Fibroblast of pulmonary artery (primary cell): ENCODE data around the gene CPTP.

Experiments used
- DNase-seq: peaks from one replicate; pipeline ENCODE4 v3.0.0-alpha.2; 2010; ENCODE audit warnings: low read depth
- H3K4me3 ChIP-seq: replicated peaks from 2 replicates; pipeline ENCODE4 v1.5.1; 2011; ENCODE audit warnings: low read depth, mild to moderate bottlenecking, control low read depth, low read length, moderate library complexity
- TF ChIP-seq, protein P1 (sequence below): IDR thresholded peaks from 2 replicates; pipeline ENCODE4 v1.5.1; 2011; ENCODE audit warnings: mild to moderate bottlenecking, control low read depth, low read length, inconsistent platforms; ENCODE audit errors: missing control alignments

CPTP gene

GRCh38 chr1:1292851-1293250 is 31.8 kb upstream of the CPTP start:
- TF ChIP-seq, protein P1, sequence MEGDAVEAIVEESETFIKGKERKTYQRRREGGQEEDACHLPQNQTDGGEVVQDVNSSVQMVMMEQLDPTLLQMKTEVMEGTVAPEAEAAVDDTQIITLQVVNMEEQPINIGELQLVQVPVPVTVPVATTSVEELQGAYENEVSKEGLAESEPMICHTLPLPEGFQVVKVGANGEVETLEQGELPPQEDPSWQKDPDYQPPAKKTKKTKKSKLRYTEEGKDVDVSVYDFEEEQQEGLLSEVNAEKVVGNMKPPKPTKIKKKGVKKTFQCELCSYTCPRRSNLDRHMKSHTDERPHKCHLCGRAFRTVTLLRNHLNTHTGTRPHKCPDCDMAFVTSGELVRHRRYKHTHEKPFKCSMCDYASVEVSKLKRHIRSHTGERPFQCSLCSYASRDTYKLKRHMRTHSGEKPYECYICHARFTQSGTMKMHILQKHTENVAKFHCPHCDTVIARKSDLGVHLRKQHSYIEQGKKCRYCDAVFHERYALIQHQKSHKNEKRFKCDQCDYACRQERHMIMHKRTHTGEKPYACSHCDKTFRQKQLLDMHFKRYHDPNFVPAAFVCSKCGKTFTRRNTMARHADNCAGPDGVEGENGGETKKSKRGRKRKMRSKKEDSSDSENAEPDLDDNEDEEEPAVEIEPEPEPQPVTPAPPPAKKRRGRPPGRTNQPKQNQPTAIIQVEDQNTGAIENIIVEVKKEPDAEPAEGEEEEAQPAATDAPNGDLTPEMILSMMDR: no peak
- no peak for DNase-seq
- H3K4me3 ChIP-seq: no peak overlapping the region

GRCh38 chr1:1293263-1294249 is 31.0 kb upstream of the CPTP start:
- no peak overlapping the region for H3K4me3 ChIP-seq
- DNase-seq: no peak
- TF ChIP-seq, protein P1: no peak

DNA sequence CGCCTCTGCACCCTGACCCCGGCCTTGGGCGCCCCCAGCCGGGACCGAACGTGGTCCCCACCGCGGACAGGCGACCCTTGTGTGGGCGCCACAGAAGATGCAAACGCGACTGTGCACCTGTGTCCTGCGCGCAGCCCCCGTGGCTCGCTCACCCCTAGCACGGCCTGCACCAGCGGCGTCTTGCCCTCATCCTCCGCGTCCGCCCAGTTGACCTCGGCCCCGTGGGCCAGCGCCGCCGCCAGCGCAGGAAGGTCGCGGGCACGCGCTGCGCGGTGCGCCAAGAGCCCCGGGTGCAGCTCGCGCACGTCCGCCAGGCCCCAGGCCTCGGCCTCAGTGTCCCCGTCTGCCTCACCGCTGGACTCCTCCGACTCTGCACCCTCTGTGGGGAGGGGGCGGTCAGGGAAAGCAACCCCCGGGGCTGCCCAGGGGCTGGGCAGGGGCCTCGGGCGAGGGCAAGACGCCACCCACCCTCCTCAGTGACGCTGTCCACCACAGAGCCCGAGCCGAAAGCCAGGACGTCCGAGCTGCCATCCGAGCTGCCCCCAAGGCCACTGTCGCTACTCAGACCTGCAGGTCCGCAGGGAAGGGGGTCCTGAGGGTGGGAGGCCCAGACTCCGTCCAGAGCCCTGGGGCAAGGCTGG is 30.2 kb upstream of the CPTP start:
- DNase-seq: no peak
- H3K4me3 ChIP-seq: no peak overlapping the region
- TF ChIP-seq, protein P1: no peak

- H3K4me3 ChIP-seq: no peak overlapping the region
Observed at GRCh38 chr1:1295154-1295923, 29.3 kb upstream of the CPTP start.

GRCh38 chr1:1296070-1297061 is 28.2 kb upstream of the CPTP start:
- TF ChIP-seq, protein P1: no peak
- DNase-seq: no peak
- no peak overlapping the region for H3K4me3 ChIP-seq

More at GRCh38 chr1:1295154-1295923, 29.3 kb upstream of the CPTP start:
- DNase-seq: no peak
- TF ChIP-seq, protein P1: no peak
